HEK293 (cell line): ENCODE data around the gene ZSCAN9.

Source experiments
- CTCF ChIP-seq: fragments of 450-650 bp; formaldehyde crosslinking; IDR thresholded peaks from 2 replicates; pipeline ENCODE4 v1.5.1; 2016; ENCODE audit warnings: missing biosample characterization, missing genetic modification characterization
- MZF1 ChIP-seq: fragments of 450-650 bp; formaldehyde crosslinking; IDR thresholded peaks from 2 replicates; pipeline ENCODE4 v1.5.1; 2017; ENCODE audit warnings: missing biosample characterization, missing genetic modification characterization, borderline replicate concordance
- ZBTB8A ChIP-seq: fragments of 450-650 bp; formaldehyde crosslinking; IDR thresholded peaks from 2 replicates; pipeline ENCODE4 v1.5.1; 2016; ENCODE audit warnings: missing biosample characterization, missing genetic modification characterization
- ZNF174 ChIP-seq: fragments of 450-650 bp; formaldehyde crosslinking; IDR thresholded peaks from 2 replicates; pipeline ENCODE4 v1.5.0; 2017; ENCODE audit warnings: missing biosample characterization, mild to moderate bottlenecking, missing genetic modification characterization
- ZNF350 ChIP-seq: fragments of 450-650 bp; formaldehyde crosslinking; IDR thresholded peaks from 2 replicates; pipeline ENCODE4 v1.5.0; 2017; ENCODE audit warnings: missing biosample characterization, mild to moderate bottlenecking, missing genetic modification characterization
- ZNF48 ChIP-seq: fragments of 450-650 bp; formaldehyde crosslinking; IDR thresholded peaks from 2 replicates; pipeline ENCODE4 v1.5.1; 2016; ENCODE audit warnings: missing biosample characterization, missing genetic modification characterization
- ZNF488 ChIP-seq: fragments of 450-650 bp; formaldehyde crosslinking; IDR thresholded peaks from 2 replicates; pipeline ENCODE4 v1.5.1; 2016; ENCODE audit warnings: missing biosample characterization, missing genetic modification characterization

GRCh38 chr6:28248916-28249315 is 23.8 kb downstream of the ZSCAN9 start:
- TF ChIP-seq ZBTB8A (tag by site-specific recombination), result no peak
- no peak for TF ChIP-seq ZNF48
- TF ChIP-seq ZNF488 (tag by site-specific recombination), result no peak
- TF ChIP-seq MZF1, result no peak
- no peak for TF ChIP-seq ZNF350
- no peak for TF ChIP-seq CTCF
- TF ChIP-seq ZNF174 (tag by site-specific recombination), result no peak
